ENCODE results near the gene EDN2.

GRCh38 chr1:41515131-41515678 lies 30.7 kb upstream of the EDN2 start:
- TF ChIP-seq CTCF (IDR thresholded peaks at IDR 0.05) (no peak), POLR2A (IDR thresholded peaks at IDR 0.05) (no peak)

All from gastroesophageal sphincter (tissue), 3 donors.